Measurements from ENCODE around the gene DCXR. TPM values are rescaled to one million over a fixed set of nuclear protein-coding genes. Genes with fewer than 3 reads are reported as not detected.

Gene DCXR
- total RNA-seq, 1 donor = 25.2 TPM

DNA sequence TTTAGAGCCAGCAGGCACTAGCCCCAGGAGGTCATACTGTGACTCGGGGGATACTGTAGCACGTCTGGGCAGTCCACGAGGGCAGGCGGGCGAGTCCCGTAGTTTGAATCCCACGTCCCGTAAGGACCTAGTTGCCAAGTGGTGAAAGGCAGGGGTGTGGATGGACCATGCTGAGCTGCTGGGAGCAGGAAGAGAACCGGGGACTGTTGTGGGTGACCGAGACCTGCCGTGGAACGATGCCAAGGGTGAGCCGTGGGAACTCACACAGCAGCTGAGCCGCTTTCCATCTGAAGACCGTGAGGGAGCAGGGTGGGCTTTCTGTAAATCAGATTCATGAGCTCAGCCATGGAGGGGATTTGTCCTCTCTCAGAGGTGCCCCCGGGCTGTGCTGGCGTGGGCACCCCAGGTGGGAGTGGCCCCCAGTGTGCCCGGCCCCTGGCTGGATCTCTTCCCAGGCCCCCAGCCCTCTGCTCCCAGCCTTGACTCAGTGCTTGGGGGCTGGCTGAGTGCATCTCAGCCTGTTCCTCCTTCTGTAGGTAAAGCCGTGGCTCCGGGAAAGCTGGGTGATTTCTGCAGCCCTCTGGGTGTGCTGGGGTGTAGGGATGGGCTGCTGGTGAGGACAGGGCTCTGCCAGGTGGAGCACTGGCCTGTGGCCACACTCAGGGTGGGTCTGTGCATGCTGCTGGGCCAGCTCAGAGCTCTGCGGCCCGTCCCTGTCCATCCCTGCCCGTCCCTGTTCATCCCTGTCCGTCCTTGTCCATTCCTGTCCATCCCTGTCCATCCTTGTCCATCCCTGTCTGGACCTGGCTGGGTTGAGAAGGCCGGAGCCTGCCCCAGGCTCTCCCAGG is 46.4 kb downstream of the DCXR start:
- H3K27me3 ChIP-seq (ENCODE audit: insufficient read depth, low read length) = no peaks in the 10 kb centered on the region
- no peak overlapping the region for H3K4me3 ChIP-seq (ENCODE audit: low read length)
- no peaks in the 10 kb centered on the region for H3K4me1 ChIP-seq (ENCODE audit: insufficient read depth, low read length)
- no peaks in the 10 kb centered on the region for H3K9me3 ChIP-seq (ENCODE audit: low read depth, low read length)

GRCh38 chr17:81987161-81987770 is 50.2 kb downstream of the DCXR start:
- Histone ChIP-seq H3K27me3 (ENCODE audit: insufficient read depth, low read length) (no peaks in the 10 kb centered on the region), H3K4me1 (ENCODE audit: insufficient read depth, low read length) (peaks cover 6% of the 10 kb centered on the region), H3K9me3 (ENCODE audit: low read depth, low read length) (no peaks in the 10 kb centered on the region), H3K4me3 (ENCODE audit: low read length) (no peak overlapping the region)

DNA sequence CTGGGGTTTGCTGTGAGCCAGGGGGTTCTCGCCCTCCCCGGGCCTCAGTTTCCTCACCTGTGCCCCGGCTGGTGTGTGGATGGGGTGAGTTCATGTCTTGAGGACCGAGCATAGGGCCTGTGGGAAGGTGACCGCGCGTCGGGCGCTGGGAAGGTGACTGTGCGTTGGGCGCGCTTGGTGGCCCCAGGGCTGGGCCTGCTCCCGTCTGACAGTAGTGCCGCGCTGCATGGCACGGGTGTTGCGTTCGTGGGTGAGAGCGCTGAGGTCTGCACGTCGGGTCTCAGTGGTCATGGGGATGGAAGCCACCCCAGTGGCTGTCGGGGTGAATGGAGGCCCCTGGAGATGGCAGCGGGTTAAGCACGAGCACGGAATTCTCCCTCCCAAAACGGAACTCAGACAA is 50.9 kb downstream of the DCXR start:
- Histone ChIP-seq H3K4me3 (ENCODE audit: low read length) (no peak overlapping the region), H3K4me1 (ENCODE audit: insufficient read depth, low read length) (peaks cover 6% of the 10 kb centered on the region), H3K9me3 (ENCODE audit: low read depth, low read length) (no peaks in the 10 kb centered on the region), H3K27me3 (ENCODE audit: insufficient read depth, low read length) (no peaks in the 10 kb centered on the region)

Other genes with a start within 250 kb of the DCXR start
- not detected for gene GCGR, start 233.5 kb downstream of the DCXR start, total RNA-seq
- gene MCRIP1, start 204.4 kb downstream of the DCXR start, total RNA-seq = 32.3 TPM
- not detected for gene PPP1R27, start 202.6 kb downstream of the DCXR start, total RNA-seq
- gene P4HB, start 177.2 kb downstream of the DCXR start, total RNA-seq = 239 TPM
- 189 TPM for gene ARHGDIA, start 166.4 kb downstream of the DCXR start, total RNA-seq
- 77.9 TPM for gene ALYREF, start 146.1 kb downstream of the DCXR start, total RNA-seq
- 36.3 TPM for gene ANAPC11, start 146.0 kb downstream of the DCXR start, total RNA-seq
- gene NPB, start 135.5 kb downstream of the DCXR start, total RNA-seq = 0.10 TPM
- 10.6 TPM for gene PCYT2, start 126.3 kb downstream of the DCXR start, total RNA-seq
- gene SIRT7, start 119.5 kb downstream of the DCXR start, total RNA-seq = 21.6 TPM
- 14.9 TPM for gene MAFG, start 110.0 kb downstream of the DCXR start, total RNA-seq
- 0.52 TPM for gene PYCR1, start 100.4 kb downstream of the DCXR start, total RNA-seq
- gene MYADML2, start 90.5 kb downstream of the DCXR start, total RNA-seq = not detected
- gene NOTUM, start 76.5 kb downstream of the DCXR start, total RNA-seq = not detected
- 10.3 TPM for gene ASPSCR1, start 60.1 kb downstream of the DCXR start, total RNA-seq
- gene CENPX, start 14.8 kb downstream of the DCXR start, total RNA-seq = 18.6 TPM
- gene LRRC45, start 14.4 kb downstream of the DCXR start, total RNA-seq = 5.5 TPM
- 0.63 TPM for gene RAC3, start 6.0 kb downstream of the DCXR start, total RNA-seq
- 13.7 TPM for gene RFNG, start 14.1 kb upstream of the DCXR start, total RNA-seq
- 47.4 TPM for gene GPS1, start 14.2 kb upstream of the DCXR start, total RNA-seq
- 73.6 TPM for gene DUS1L, start 28.1 kb upstream of the DCXR start, total RNA-seq
- 21.8 TPM for gene FASN, start 60.5 kb upstream of the DCXR start, total RNA-seq
- gene CCDC57, start 175.1 kb upstream of the DCXR start, total RNA-seq = 36.6 TPM
- gene SLC16A3, start 191.3 kb upstream of the DCXR start, total RNA-seq = 105 TPM
- 89.3 TPM for gene CSNK1D, start 236.0 kb upstream of the DCXR start, total RNA-seq

All from mononuclear cell (primary cell).